Measurements from ENCODE around the gene DNAJC13. TPM values are rescaled to one million over a fixed set of nuclear protein-coding genes. Genes with fewer than 3 reads are reported as not detected.
A peak's percentile ranks its signal among the peaks of the same experiment; 100 is the strongest.

DNAJC13 gene
- total and polyA plus RNA-seq, 2 donors (not counting 3 experiments of a cell fraction or from before 2014, with no cell fraction given) = 14.3 to 71.7 TPM

DNA sequence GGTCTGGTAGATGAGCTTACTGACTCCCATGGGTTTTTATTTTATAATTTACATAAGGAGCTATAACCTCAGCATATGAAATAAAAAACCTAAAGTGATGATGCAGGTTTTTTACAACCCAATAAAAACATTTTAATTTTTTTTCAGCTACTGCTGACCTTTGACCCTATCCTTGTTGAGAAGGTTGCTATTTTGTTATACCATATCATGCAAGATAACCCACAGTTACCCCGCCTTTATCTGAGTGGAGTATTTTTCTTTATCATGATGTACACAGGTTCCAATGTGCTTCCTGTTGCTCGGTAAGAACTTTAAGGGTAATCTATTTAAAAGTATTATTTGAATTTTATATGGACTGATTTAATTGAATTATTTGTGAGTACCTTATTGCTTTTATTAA, 70.8 kb downstream of the DNAJC13 start:
- Histone ChIP-seq H3K4me3 (replicated peaks in 1 of 3; ENCODE audit: insufficient read depth in 1 of 3, low read depth in 1 of 3, low read length in 3 of 3) (no peak overlapping the region), H3K36me3 (ENCODE audit: control insufficient read depth in 2 of 2, extremely low read depth in 1 of 2, insufficient read depth in 2 of 2, low read length in 2 of 2) (peaks cover 2 to 21% of the 10 kb centered on the region in 2 experiments), H3K27ac (ENCODE audit: insufficient read depth, low read depth, low read length) (no peak overlapping the region), H3K27me3 (ENCODE audit: control insufficient read depth in 2 of 2, insufficient read depth in 2 of 2, low read length in 2 of 2) (no peaks in the 10 kb centered on the region), H4K20me1 (replicated peaks; ENCODE audit: control insufficient read depth, extremely low read depth, insufficient read depth, low read length) (no peaks in the 10 kb centered on the region), H3K9me3 (replicated peaks; ENCODE audit: control insufficient read depth, insufficient read depth, low read length) (no peaks in the 10 kb centered on the region), H3K4me1 (ENCODE audit: control insufficient read depth, extremely low read depth, insufficient read depth, low read length) (no peaks in the 10 kb centered on the region), H2AFZ (ENCODE audit: low read depth, low read length) (no peak overlapping the region), H3K4me2 (ENCODE audit: insufficient read depth, low read length) (no peak overlapping the region), H3K9me1 (replicated peaks; ENCODE audit: control insufficient read depth, extremely low read depth, insufficient read depth, low read length) (no peaks in the 10 kb centered on the region), H3K79me2 (ENCODE audit: control insufficient read depth, insufficient read depth, low read length) (no peaks in the 10 kb centered on the region), H3K9ac (replicated peaks; ENCODE audit: extremely low read depth, insufficient read depth, low read length) (no peak overlapping the region)
- ChIA-PET CTCF (interaction anchor here (1.0 to 1.5 kb wide), 6 partner anchors 8 to 179 kb away, joined by 3 to 5 read pairs (median 3); no protein-coding TSS in a partner anchor), POLR2A (interaction anchor here (1.2 kb wide), 1 partner anchor 22 kb away, joined by 3 read pairs; no protein-coding TSS in a partner anchor)
- dilution Hi-C loops (cut with MboI; ENCODE audit: extremely low pct_ligation_motif_present, low sequenced_read_pairs) = no loop called here
- FAIRE-seq (no peak), DNase-seq (ENCODE audit: low read depth, low spot score) (peak; percentile 34)
- no TSS peak for BruUV-seq (replicated peaks)
- TF ChIP-seq MAX (IDR thresholded peaks at IDR 0.05; ENCODE audit: insufficient read depth, insufficient read length) (no peak), MYC (IDR thresholded peaks at IDR 0.05; ENCODE audit: low read depth, low read length) (no peak), JUN (IDR thresholded peaks at IDR 0.05; ENCODE audit: borderline replicate concordance, insufficient read depth, insufficient read length, low read depth) (no peak), FOS (IDR thresholded peaks at IDR 0.05; ENCODE audit: borderline replicate concordance, insufficient read depth, low read length) (no peak), POLR2A (IDR thresholded peaks at IDR 0.05; ENCODE audit: low read depth, low read length) (no peak), POLR2AphosphoS5 (IDR thresholded peaks at IDR 0.05; ENCODE audit: insufficient read depth, low read depth, low read length) (no peak), GATA2 (IDR thresholded peaks at IDR 0.05; ENCODE audit: insufficient read depth, insufficient read length, low read depth, low read length) (no peak), EZH2 (IDR thresholded peaks at IDR 0.05; ENCODE audit: borderline replicate concordance, low read depth, low read length, severe bottlenecking) (no peak)
- TF ChIP-seq, protein P1, sequence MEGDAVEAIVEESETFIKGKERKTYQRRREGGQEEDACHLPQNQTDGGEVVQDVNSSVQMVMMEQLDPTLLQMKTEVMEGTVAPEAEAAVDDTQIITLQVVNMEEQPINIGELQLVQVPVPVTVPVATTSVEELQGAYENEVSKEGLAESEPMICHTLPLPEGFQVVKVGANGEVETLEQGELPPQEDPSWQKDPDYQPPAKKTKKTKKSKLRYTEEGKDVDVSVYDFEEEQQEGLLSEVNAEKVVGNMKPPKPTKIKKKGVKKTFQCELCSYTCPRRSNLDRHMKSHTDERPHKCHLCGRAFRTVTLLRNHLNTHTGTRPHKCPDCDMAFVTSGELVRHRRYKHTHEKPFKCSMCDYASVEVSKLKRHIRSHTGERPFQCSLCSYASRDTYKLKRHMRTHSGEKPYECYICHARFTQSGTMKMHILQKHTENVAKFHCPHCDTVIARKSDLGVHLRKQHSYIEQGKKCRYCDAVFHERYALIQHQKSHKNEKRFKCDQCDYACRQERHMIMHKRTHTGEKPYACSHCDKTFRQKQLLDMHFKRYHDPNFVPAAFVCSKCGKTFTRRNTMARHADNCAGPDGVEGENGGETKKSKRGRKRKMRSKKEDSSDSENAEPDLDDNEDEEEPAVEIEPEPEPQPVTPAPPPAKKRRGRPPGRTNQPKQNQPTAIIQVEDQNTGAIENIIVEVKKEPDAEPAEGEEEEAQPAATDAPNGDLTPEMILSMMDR (IDR thresholded peaks at IDR 0.05; ENCODE audit: extremely low read depth in 1 of 2, insufficient read depth in 1 of 2, low read depth in 1 of 2, low read length in 2 of 2) = no peak
- intact Hi-C loops (cut with micrococcal nuclease) = no loop called here
